Mucosa of descending colon (tissue), 3 donors: Measurements from ENCODE around the gene MPV17. TPM values are rescaled to one million over a fixed set of nuclear protein-coding genes. Genes with fewer than 3 reads are reported as not detected.
"Not testable (repeated sequence)": the region's sequence is repeated elsewhere in the genome, so short reads cannot be mapped to it uniquely, and the experiment has no call there.

Source experiments
- ATAC-seq: fragments of 200-7000 bp; cut with Tn5 transposase; one replicate; pipeline ENCODE4 v1.9.1; 2020; ENCODE audit warnings: mild to moderate bottlenecking, moderate library complexity
- DNase-seq, 3 donors: peaks; one replicate each; pipeline ENCODE4 v3.0.0-alpha.2; 2020
- H3K36me3 ChIP-seq: fragments of 200-600 bp; one replicate; pipeline ENCODE4 v1.8.0; 2021; ENCODE audit warnings: low read depth, mild to moderate bottlenecking
- H3K4me1 ChIP-seq: fragments of 200-600 bp; one replicate; pipeline ENCODE4 v1.8.0; 2021; ENCODE audit warnings: low read depth, mild to moderate bottlenecking
- H3K4me3 ChIP-seq: fragments of 200-600 bp; one replicate; pipeline ENCODE4 v1.8.0; 2021; ENCODE audit warnings: mild to moderate bottlenecking
- H3K9me3 ChIP-seq: fragments of 200-600 bp; one replicate; pipeline ENCODE4 v1.8.0; 2021; ENCODE audit warnings: mild to moderate bottlenecking
- CTCF ChIP-seq: fragments of 200-600 bp; IDR thresholded peaks from one replicate; pipeline ENCODE4 v1.8.0; 2022; ENCODE audit warnings: antibody characterized with exemption, mild to moderate bottlenecking
- intact Hi-C, 2 donors: fragments of 100-400 bp; cut with DNase I in 1 of 2; cut with micrococcal nuclease in 1 of 2; formaldehyde crosslinking; loops; one replicate each; pipeline versions ENCODE4 v1.11.0 to v1.11.1; 2022; cut with DNase I, micrococcal nuclease
- total RNA-seq, 3 donors: library from RNA; stranded (reverse); fragmentation: NEBNext Ultra II Directional in 2 of 3; extraction: Animal tissue kit (Norgen Biotek cat#: 25700) in 2 of 3; gene quantifications; one replicate each; pipeline versions ENCODE4 v1.2.1 to v1.2.4, GENCODE V29; 2021 to 2023
- donor health status: DM: no; HTN: no; CAD: no; lungs with moderate emphysema.
- donor health status: DM: no; HTN: no; CAD: no.
- donor health status: DM: no; HTN: yes; CAD: no.

The MPV17 gene
- total RNA-seq, 3 donors from 2014 or later, result 39.5 to 49.0 (median 41.9) TPM

DNA sequence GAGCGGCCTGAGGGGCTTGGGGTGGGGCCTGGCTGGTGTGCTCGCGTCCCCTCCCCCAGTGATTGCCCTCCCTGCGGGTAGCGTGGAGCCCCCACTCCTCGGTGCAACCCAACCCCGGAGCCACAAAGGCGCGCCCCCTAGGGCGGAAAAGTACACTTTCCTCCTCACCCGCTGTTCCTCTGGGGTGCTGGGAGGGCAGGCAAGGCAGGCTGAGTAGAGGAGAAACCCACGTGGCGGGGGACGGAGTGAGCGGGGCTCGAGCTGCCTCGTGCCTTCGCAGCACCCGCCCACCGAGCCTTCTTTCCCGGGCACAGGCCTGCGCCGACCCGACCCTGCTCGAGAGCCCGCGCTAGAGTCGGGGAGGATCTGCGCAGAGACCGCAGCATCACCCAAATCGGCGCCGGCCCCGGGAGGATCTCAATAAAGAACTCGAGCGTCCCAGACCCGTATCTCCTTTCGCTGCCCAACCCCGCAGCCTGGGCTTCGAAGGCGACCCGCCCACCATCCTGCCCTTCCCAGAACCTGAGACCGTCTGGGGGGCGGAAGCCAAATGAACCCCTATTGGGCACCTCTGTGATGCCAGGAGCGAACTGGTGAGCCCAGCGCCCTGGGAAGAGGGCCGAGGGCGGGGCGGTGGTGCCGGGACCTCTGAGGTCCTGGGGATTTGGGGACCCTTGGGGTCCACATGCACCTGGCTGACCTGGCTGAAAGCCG lies 16.2 kb downstream of the MPV17 start:
- Histone ChIP-seq H3K4me1 (peaks cover 13% of the 10 kb centered on the region), H3K9me3 (no peaks in the 10 kb centered on the region), H3K36me3 (no peaks in the 10 kb centered on the region), H3K4me3 (no peak overlapping the region)
- peak; percentile 18 for ATAC-seq
- intact Hi-C loops, result no loop called here
- DNase-seq, result no peak
- no peak for TF ChIP-seq CTCF

DNA sequence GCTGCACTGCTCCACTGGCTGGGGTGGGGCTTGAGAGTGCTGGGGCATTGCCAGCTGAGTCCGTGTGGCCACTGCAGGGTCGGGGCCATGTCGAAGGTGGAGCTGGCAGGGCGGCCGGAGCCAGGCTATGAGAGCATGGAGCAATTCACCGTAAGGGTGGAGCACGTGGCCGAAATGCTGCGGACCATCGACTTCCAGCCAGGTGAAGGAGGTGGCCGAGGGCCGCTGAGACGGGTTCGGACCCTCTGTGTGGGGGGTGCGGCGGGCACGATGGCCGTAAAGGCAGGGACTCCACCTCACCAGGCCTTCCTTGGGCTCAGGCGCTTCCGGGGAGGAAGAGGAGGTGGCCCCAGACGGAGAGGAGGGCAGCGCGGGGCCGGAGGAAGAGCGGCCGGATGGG lies 16.8 kb downstream of the MPV17 start:
- DNase-seq (no peak), ATAC-seq (peak; percentile 36)
- Histone ChIP-seq H3K4me1 (peaks cover 13% of the 10 kb centered on the region), H3K9me3 (no peaks in the 10 kb centered on the region), H3K36me3 (no peaks in the 10 kb centered on the region), H3K4me3 (no peak overlapping the region)
- intact Hi-C loops, result no loop called here
- no peak for TF ChIP-seq CTCF

- TF ChIP-seq CTCF, result no peak
- Histone ChIP-seq H3K4me3 (no peak overlapping the region), H3K4me1 (peaks cover 13% of the 10 kb centered on the region), H3K36me3 (no peaks in the 10 kb centered on the region), H3K9me3 (no peaks in the 10 kb centered on the region)
- ATAC-seq, result no peak
- no peak for DNase-seq
- intact Hi-C loops, result no loop called here
These were observed 17.4 kb downstream of the MPV17 start for GRCh38 chr2:27305516-27305915.

GRCh38 chr2:27304488-27305240 lies 18.2 kb downstream of the MPV17 start:
- Histone ChIP-seq H3K9me3 (no peaks in the 10 kb centered on the region), H3K4me1 (peaks cover 13% of the 10 kb centered on the region), H3K4me3 (no peak overlapping the region), H3K36me3 (no peaks in the 10 kb centered on the region)
- TF ChIP-seq CTCF, result no peak
- ATAC-seq, result no peak
- intact Hi-C loops, result no loop called here
- DNase-seq, result no peak

GRCh38 chr2:27303093-27304025 lies 19.5 kb downstream of the MPV17 start:
- ATAC-seq, result peak; percentile 88
- Histone ChIP-seq H3K9me3 (no peaks in the 10 kb centered on the region), H3K36me3 (no peaks in the 10 kb centered on the region), H3K4me1 (peaks cover 11% of the 10 kb centered on the region), H3K4me3 (no peak overlapping the region)
- DNase-seq, result peak in 2 of 3 donors; percentile 48 to 54
- TF ChIP-seq CTCF, result peak; percentile 59
- intact Hi-C loops, result no loop called here

DNA sequence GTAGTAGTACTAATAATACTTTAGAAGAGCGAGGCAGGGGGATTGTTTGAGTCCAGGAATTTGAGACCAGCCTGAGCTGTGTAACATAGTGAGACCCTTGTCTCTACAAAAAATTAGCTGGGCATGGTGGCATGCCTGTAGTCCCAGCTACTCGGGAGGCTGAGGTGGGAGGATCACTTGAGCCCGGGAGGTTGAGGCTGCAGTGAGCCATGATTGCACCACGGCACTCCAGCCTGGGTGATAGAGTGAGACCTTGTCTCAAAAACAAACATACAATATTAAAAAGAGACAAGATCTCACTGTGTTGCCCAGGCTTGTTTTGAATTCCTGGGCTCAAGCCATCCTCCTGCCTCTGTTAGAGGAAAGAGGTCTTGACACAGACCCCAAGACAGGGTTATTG lies 22.3 kb downstream of the MPV17 start:
- H3K4me3 ChIP-seq, ATAC-seq, H3K36me3 ChIP-seq, DNase-seq, H3K4me1 ChIP-seq, H3K9me3 ChIP-seq, intact Hi-C loops: not testable (repeated sequence)
